BJ (cell line): ENCODE results near the gene NCAPH2. TPM values are rescaled to one million over a fixed set of nuclear protein-coding genes. Genes with fewer than 3 reads are reported as not detected.
A peak's percentile ranks its signal among the peaks of the same experiment; 100 is the strongest.

Experiments used
- CTCF ChIA-PET: fragments of 350-600 bp; formaldehyde crosslinking; extraction: SDS; loops from one replicate; lab custom pipeline; 2021; ENCODE audit warnings: antibody characterized with exemption, inconsistent platforms; lab: Yijun Ruan, JAX
- POLR2A ChIA-PET: fragments of 300-600 bp; sonication (Branson Sonifier 250); formaldehyde crosslinking; extraction: SDS; loops from one replicate; lab custom pipeline; 2021; ENCODE audit warnings: antibody characterized with exemption; lab: Charles Lee
- DNase-seq: peaks from one replicate; pipeline ENCODE4 v3.0.0-alpha.2; 2011; ENCODE audit warnings: low read depth
- H3K27me3 ChIP-seq: 2 replicates; pipeline ENCODE4 v1.6.0; 2011; ENCODE audit warnings: low read length; ENCODE audit not compliant: control insufficient read depth, insufficient read depth
- H3K36me3 ChIP-seq: 2 replicates; pipeline ENCODE4 v1.5.1; 2011; ENCODE audit warnings: low read length; ENCODE audit not compliant: control insufficient read depth, insufficient read depth
- H3K4me3 ChIP-seq: 2 replicates; pipeline ENCODE4 v1.5.1; 2011; ENCODE audit warnings: low read depth, mild to moderate bottlenecking, control low read depth, low read length
- CTCF ChIP-seq: IDR thresholded peaks from 2 replicates; pipeline ENCODE4 v1.5.1; 2011; ENCODE audit warnings: low read depth, mild to moderate bottlenecking, control low read depth, inconsistent platforms, low read length, moderate library complexity; ENCODE audit not compliant: insufficient read depth
- polyA plus RNA-seq: library from polyadenylated mRNA; depleted of rRNA; stranded (reverse); fragments of >200 nt; gene quantifications from 2 replicates; pipeline ENCODE4 v1.2.3, GENCODE V29; 2011

NCAPH2 gene
- polyA plus RNA-seq, 1 experiment, result 31.7 TPM

- Histone ChIP-seq H3K4me3 (peak within 1 kb of the TSS; percentile 75), H3K27me3 (no peaks in the 10 kb centered on the region), H3K36me3 (peaks cover 24% of the 10 kb centered on the region)
- DNase-seq, result peak; percentile 69
- TF ChIP-seq CTCF, result peak; percentile 42
- CTCF ChIA-PET, result interaction anchor here (0.7 to 2.2 kb wide), 25 partner anchors 9 to 287 kb away, joined by 3 to 22 read pairs (median 6); partner anchors contain the start of genes CHKB, CPT1B, HDAC10 and KLHDC7B
- POLR2A ChIA-PET, result interaction anchor here (0.5 to 1.4 kb wide), 4 partner anchors 13 to 112 kb away, joined by 3 to 14 read pairs (median 6); partner anchors contain the start of genes KLHDC7B, LMF2 and NCAPH2
Observed at GRCh38 chr22:50525104-50525857, 17.3 kb downstream of the NCAPH2 start, which contains the start of gene SCO2. SCO2 (minus strand) TSS chr22:50525598; CDS start chr22:50524411, 1,187 bp downstream.

DNA sequence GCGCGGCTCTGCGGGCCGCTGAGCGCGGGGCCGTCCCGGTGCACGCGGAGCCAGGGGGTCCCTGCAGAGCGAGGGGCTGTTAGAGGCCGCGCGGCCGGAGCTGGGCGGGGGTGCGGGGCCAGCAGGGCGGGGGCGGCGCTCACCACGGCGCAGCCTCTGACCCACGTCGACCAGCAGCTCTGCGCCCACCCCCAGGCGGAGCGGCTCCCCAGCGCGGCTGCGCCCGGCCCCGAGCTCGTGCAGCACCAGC lies 17.8 kb downstream of the NCAPH2 start:
- TF ChIP-seq CTCF, result no peak
- POLR2A ChIA-PET, result interaction anchor here (0.5 to 1.4 kb wide), 3 partner anchors 13 to 20 kb away, joined by 3 to 9 read pairs (median 4); partner anchors contain the start of genes KLHDC7B, LMF2 and NCAPH2

DNA sequence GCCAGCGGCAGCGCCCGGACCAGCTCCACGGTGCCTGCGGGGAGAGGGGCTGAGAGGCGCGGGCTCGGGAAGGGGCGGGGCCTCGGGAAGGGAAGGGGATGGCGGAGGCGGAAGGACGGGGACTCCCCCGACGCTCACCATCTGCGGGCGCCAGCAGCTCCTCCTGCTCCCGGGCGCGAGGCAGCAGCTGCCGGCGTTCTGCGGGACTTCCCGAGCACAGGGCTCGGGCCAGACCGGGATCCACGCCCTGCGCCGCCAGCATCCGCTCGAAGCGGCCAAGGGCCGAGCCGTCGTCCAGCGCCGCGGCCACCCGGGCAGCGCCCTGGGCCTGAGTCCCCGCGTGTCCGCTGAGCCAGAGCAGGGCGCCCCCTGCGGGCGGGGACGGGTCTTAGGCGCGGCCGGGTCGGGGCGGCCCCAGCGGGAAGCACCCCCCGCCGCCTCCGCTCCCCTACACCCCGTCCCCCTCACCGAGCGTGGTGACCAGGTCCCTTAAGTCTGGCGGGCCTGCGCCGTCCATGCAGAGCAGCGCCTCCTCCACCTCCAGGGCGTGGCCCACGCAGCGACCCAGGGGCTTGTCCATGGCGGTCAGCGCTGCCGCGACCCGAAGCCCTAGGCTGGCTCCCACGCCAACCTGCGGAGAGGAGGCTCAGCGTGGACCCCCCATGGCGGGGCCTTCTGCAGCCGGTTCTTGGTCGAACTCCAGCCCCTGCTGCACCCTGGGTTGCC lies 18.2 kb downstream of the NCAPH2 start:
- POLR2A ChIA-PET, result interaction anchor here (1.4 kb wide), 1 partner anchor 18 kb away, joined by 9 read pairs; the partner anchor contains the start of genes LMF2 and NCAPH2
- H3K4me3 ChIP-seq, result peak overlapping the region; percentile 75
- DNase-seq, result no peak
- TF ChIP-seq CTCF, result no peak; the same call in 1 of the 2 replicates
- CTCF ChIA-PET, result interaction anchor here (0.7 to 2.2 kb wide), 28 partner anchors 9 to 288 kb away, joined by 3 to 22 read pairs (median 4); partner anchors contain the start of genes CHKB, CPT1B, HDAC10 and KLHDC7B
- H3K27me3 ChIP-seq, result no peaks in the 10 kb centered on the region
- peaks cover 24% of the 10 kb centered on the region for H3K36me3 ChIP-seq

More for the DNA sequence above, 17.8 kb downstream of the NCAPH2 start:
- DNase-seq, result no peak
- CTCF ChIA-PET, result interaction anchor here (0.7 to 2.2 kb wide), 25 partner anchors 10 to 287 kb away, joined by 3 to 22 read pairs (median 6); partner anchors contain the start of genes CHKB, CPT1B, HDAC10 and KLHDC7B
- H3K36me3 ChIP-seq, result peaks cover 24% of the 10 kb centered on the region
- no peaks in the 10 kb centered on the region for H3K27me3 ChIP-seq
- peak overlapping the region; percentile 75 for H3K4me3 ChIP-seq

DNA sequence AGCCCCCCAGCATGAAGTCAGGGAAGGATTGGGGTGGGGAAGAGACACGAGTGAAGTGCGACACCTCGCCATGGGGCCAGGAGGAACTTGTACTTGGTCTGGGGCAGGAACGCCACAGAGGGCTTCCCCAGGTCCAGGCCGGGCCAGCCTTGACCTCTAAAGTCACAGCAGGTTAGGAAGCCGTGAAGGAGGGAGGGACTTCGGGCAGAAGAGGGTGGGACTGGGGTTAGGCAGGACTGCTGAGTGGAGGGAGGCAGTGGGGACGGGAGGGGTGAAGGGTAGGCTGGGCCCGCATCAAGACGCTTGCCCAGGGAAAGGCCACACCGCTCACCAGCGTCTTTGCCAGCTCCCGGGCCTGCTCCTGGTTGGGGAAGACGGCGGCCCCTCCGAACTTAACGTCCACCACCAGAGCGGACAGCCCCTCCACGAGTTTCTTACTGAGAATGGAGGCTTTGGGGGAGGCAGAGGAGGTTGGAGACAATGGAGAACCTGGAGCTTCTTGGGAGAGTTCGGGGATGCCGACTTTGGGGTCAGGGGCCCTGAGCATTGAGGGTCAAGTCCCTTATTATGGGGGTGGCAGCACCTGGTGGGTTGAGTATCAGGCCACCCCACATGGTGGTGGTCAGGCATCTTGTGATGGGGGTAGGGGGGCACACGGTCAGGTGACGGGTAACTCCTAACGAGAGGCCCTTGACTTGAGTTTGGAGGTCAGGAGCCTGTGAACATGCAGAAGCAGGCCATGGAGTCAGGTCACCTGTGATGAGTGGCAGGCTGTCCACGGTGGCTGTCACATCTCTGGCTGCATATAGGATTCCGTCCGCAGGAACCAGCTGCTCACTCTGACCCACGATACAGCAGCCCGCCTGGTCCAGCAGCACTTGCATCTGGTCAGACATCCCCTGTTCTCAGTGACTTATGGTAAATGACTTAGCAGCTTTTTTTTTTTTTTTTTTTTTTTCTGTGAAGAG lies 19.1 kb downstream of the NCAPH2 start:
- CTCF ChIA-PET, result interaction anchor here (0.8 to 1.6 kb wide), 6 partner anchors 12 to 48 kb away, joined by 3 to 4 read pairs (median 3); partner anchors contain the start of gene KLHDC7B
- no peak for DNase-seq
- TF ChIP-seq CTCF, result no peak
- Histone ChIP-seq H3K36me3 (peaks cover 19% of the 10 kb centered on the region), H3K27me3 (no peaks in the 10 kb centered on the region), H3K4me3 (peak overlapping the region; percentile 75)
- POLR2A ChIA-PET, result interaction anchor here (0.6 kb wide), 2 partner anchors 45 to 242 kb away, joined by 3 read pairs; no protein-coding TSS in a partner anchor
